H1 (cell line): Measurements from ENCODE around the gene FGD5. TPM values are rescaled to one million over a fixed set of nuclear protein-coding genes. Genes with fewer than 3 reads are reported as not detected.

Experiments used
- CTCF ChIA-PET: fragments of 300-600 bp; sonication (Branson Sonifier 250); formaldehyde crosslinking; loops from one replicate; lab custom pipeline; 2021; ENCODE audit not compliant: partially characterized antibody; lab: Charles Lee
- POLR2A ChIA-PET: fragments of 300-600 bp; sonication (Branson Sonifier 250); formaldehyde crosslinking; loops from one replicate; lab custom pipeline; 2021; ENCODE audit warnings: inconsistent platforms; ENCODE audit not compliant: partially characterized antibody; lab: Charles Lee
- DNase-seq, 2 experiments: peaks; one replicate each; pipeline versions ENCODE4 v3.0.0 to v3.0.0-alpha.2; 2010 to 2022; ENCODE audit warnings: low spot score in 2 of 2, low read depth in 1 of 2, mixed read lengths in 1 of 2
- FAIRE-seq: peaks from 2 replicates; lab custom pipeline; 2011; peaks lifted over from hg19 to GRCh38; lab: Jason Lieb, UNC
- H2AFZ ChIP-seq: 2 replicates; pipeline ENCODE4 v1.8.1; 2012; ENCODE audit warnings: low read length, inconsistent platforms
- H2AK5ac ChIP-seq: 2 replicates; pipeline ENCODE4 v1.6.1; 2013; ENCODE audit warnings: low read depth, low read length
- H2BK120ac ChIP-seq: replicated peaks from 2 replicates; pipeline ENCODE3; 2013; ENCODE audit warnings: low read depth, low read length, inconsistent platforms
- H2BK12ac ChIP-seq: 2 replicates; pipeline ENCODE4 v1.6.1; 2013; ENCODE audit warnings: low read depth, low read length
- H2BK15ac ChIP-seq: 2 replicates; pipeline ENCODE4 v1.6.1; 2013; ENCODE audit warnings: low read length
- H2BK20ac ChIP-seq: 2 replicates; pipeline ENCODE4 v1.6.1; 2013; ENCODE audit warnings: low read length
- H2BK5ac ChIP-seq: 2 replicates; pipeline ENCODE4 v1.6.1; 2013; ENCODE audit warnings: low read depth, low read length
- H3K14ac ChIP-seq: 2 replicates; pipeline ENCODE4 v1.6.1; 2013; ENCODE audit warnings: inconsistent platforms; ENCODE audit not compliant: insufficient read length
- H3K18ac ChIP-seq: 2 replicates; pipeline ENCODE4 v1.6.1; 2013; ENCODE audit warnings: low read length; ENCODE audit errors: extremely low read depth
- H3K23ac ChIP-seq: 2 replicates; pipeline ENCODE4 v1.6.1; 2013; ENCODE audit warnings: inconsistent platforms; ENCODE audit not compliant: insufficient read length
- H3K23me2 ChIP-seq: 2 replicates; pipeline ENCODE4 v1.6.1; 2013; ENCODE audit warnings: low read depth, low read length
- H3K27ac ChIP-seq: 2 replicates; pipeline ENCODE4 v1.6.1; 2011; ENCODE audit warnings: low read depth, low read length, inconsistent platforms
- H3K27me3 ChIP-seq, 4 experiments: replicated peaks in 1 of 4; 1 replicate in 1 of 4; 2 replicates in 3 of 4; pipeline versions ENCODE4 v1.6.1 to v1.8.1; 2011 to 2013; ENCODE audit warnings: low read length in 3 of 4, mild to moderate bottlenecking in 3 of 4, inconsistent platforms in 2 of 4, mixed read lengths in 2 of 4, moderate library complexity in 1 of 4; ENCODE audit not compliant: control insufficient read depth in 3 of 4, insufficient read depth in 3 of 4; ENCODE audit errors: extremely low read depth in 1 of 4
- H3K36me3 ChIP-seq, 4 experiments: 2 replicates each; pipeline versions ENCODE4 v1.6.1 to v1.8.1; 2011 to 2013; ENCODE audit warnings: mild to moderate bottlenecking in 4 of 4, low read length in 3 of 4, moderate library complexity in 2 of 4, control low read depth in 1 of 4, inconsistent platforms in 1 of 4; ENCODE audit not compliant: insufficient read depth in 4 of 4, control insufficient read depth in 2 of 4
- H3K4ac ChIP-seq: replicated peaks from 2 replicates; pipeline ENCODE3; 2013; ENCODE audit warnings: low read length, low read depth, mixed read lengths, inconsistent platforms; ENCODE audit not compliant: insufficient read length
- H3K4me1 ChIP-seq, 4 experiments: replicated peaks in 1 of 4; 1 replicate in 1 of 4; 2 replicates in 3 of 4; pipeline versions ENCODE4 v1.6.1 to v1.8.1; 2011 to 2013; ENCODE audit warnings: low read length in 3 of 4, inconsistent platforms in 2 of 4, mixed read lengths in 1 of 4; ENCODE audit not compliant: insufficient read depth in 4 of 4, control insufficient read depth in 3 of 4
- H3K4me2 ChIP-seq, 2 experiments: 2 replicates each; pipeline versions ENCODE4 v1.6.1 to v1.8.1; 2011 to 2013; ENCODE audit warnings: low read depth in 2 of 2, low read length in 2 of 2, control low read depth in 1 of 2, inconsistent platforms in 1 of 2, mild to moderate bottlenecking in 1 of 2; ENCODE audit not compliant: insufficient read depth in 1 of 2
- H3K4me3 ChIP-seq, 4 experiments: fragments of 200-600, 300-600 bp in 1 of 4; sonication (generic), shearing (Covaris generic), sonication (Bioruptor Twin) in 1 of 4; 2 replicates each; pipeline versions ENCODE4 v1.5.1 to v1.8.1; 2011 to 2016; ENCODE audit warnings: low read length in 4 of 4, low read depth in 3 of 4, control low read depth in 2 of 4, inconsistent platforms in 2 of 4, mild to moderate bottlenecking in 2 of 4, mixed read lengths in 1 of 4, moderate library complexity in 1 of 4; ENCODE audit not compliant: insufficient read depth in 2 of 4; ENCODE audit errors: extremely low read depth in 1 of 4
- H3K56ac ChIP-seq: replicated peaks from 2 replicates; pipeline ENCODE3; 2013; ENCODE audit warnings: low read depth, mild to moderate bottlenecking, mixed read lengths, low read length, inconsistent platforms; ENCODE audit not compliant: insufficient read length
- H3K79me1 ChIP-seq: 2 replicates; pipeline ENCODE4 v1.6.1; 2013; ENCODE audit warnings: low read depth, low read length, control low read depth
- H3K79me2 ChIP-seq, 2 experiments: 2 replicates each; pipeline versions ENCODE4 v1.6.1 to v1.8.1; 2012 to 2013; ENCODE audit warnings: low read length in 2 of 2, mild to moderate bottlenecking in 2 of 2, inconsistent platforms in 1 of 2; ENCODE audit not compliant: insufficient read depth in 2 of 2, control insufficient read depth in 1 of 2
- H3K9ac ChIP-seq, 4 experiments: replicated peaks in 1 of 4; 1 replicate in 1 of 4; 2 replicates in 3 of 4; pipeline versions ENCODE4 v1.6.1 to v1.8.1; 2011 to 2013; ENCODE audit warnings: low read depth in 3 of 4, low read length in 3 of 4, control low read depth in 2 of 4, mild to moderate bottlenecking in 2 of 4, moderate library complexity in 2 of 4, inconsistent platforms in 1 of 4; ENCODE audit errors: extremely low read depth in 1 of 4
- H3K9me3 ChIP-seq, 2 experiments: 2 replicates each; pipeline versions ENCODE4 v1.6.1 to v1.8.1; 2012 to 2013; ENCODE audit warnings: mild to moderate bottlenecking in 2 of 2, moderate library complexity in 2 of 2, control low read depth in 1 of 2, inconsistent platforms in 1 of 2, low read depth in 1 of 2, low read length in 1 of 2, mixed read lengths in 1 of 2; ENCODE audit not compliant: insufficient read depth in 2 of 2
- H4K20me1 ChIP-seq, 2 experiments: replicated peaks in 1 of 2; 2 replicates each; pipeline versions ENCODE3 to v1.8.1; 2011 to 2013; ENCODE audit warnings: inconsistent platforms in 2 of 2, low read length in 2 of 2, mild to moderate bottlenecking in 1 of 2; ENCODE audit not compliant: insufficient read depth in 2 of 2, control insufficient read depth in 1 of 2
- H4K5ac ChIP-seq: 2 replicates; pipeline ENCODE4 v1.6.1; 2013; ENCODE audit warnings: low read length, low read depth, mixed read lengths, inconsistent platforms; ENCODE audit not compliant: insufficient read length
- H4K8ac ChIP-seq: 2 replicates; pipeline ENCODE4 v1.8.0; 2013; ENCODE audit warnings: mild to moderate bottlenecking, moderate library complexity, low read length, inconsistent platforms; ENCODE audit not compliant: insufficient read depth; ENCODE audit errors: extremely low read depth
- H4K91ac ChIP-seq: replicated peaks from 2 replicates; pipeline ENCODE3; 2013; ENCODE audit warnings: low read length, mixed read lengths, inconsistent platforms; ENCODE audit not compliant: insufficient read length
- ATF3 ChIP-seq: IDR thresholded peaks from 2 replicates; pipeline ENCODE4 v1.6.1; 2011; ENCODE audit warnings: low read depth, mild to moderate bottlenecking, low read length; ENCODE audit not compliant: insufficient read depth
- BACH1 ChIP-seq: IDR thresholded peaks from 2 replicates; pipeline ENCODE4 v1.6.1; 2012; ENCODE audit warnings: low read length, improper control_type of control experiment
- BCL11A ChIP-seq, 2 experiments: IDR thresholded peaks; one replicate each; pipeline ENCODE4 v1.6.1; 2011; ENCODE audit warnings: low read depth in 2 of 2, low read length in 2 of 2, mild to moderate bottlenecking in 2 of 2
- EP300 ChIP-seq, 2 experiments: IDR thresholded peaks; 1 replicate in 1 of 2; 2 replicates in 1 of 2; pipeline ENCODE4 v1.6.1; 2011 to 2012; ENCODE audit warnings: low read depth in 2 of 2, low read length in 2 of 2, mild to moderate bottlenecking in 2 of 2, borderline replicate concordance in 1 of 2, inconsistent platforms in 1 of 2, moderate library complexity in 1 of 2
- POLR2AphosphoS5 ChIP-seq: IDR thresholded peaks from 2 replicates; pipeline ENCODE4 v1.6.1; 2011; ENCODE audit warnings: low read depth, low read length
- RBBP5 ChIP-seq: IDR thresholded peaks from 2 replicates; pipeline ENCODE4 v1.7.1; 2012; ENCODE audit warnings: low read depth, mild to moderate bottlenecking, inconsistent platforms, low read length, moderate library complexity, borderline replicate concordance
- SIX5 ChIP-seq: IDR thresholded peaks from 2 replicates; pipeline ENCODE4 v1.6.1; 2011; ENCODE audit warnings: mild to moderate bottlenecking, low read depth, low read length
- TEAD4 ChIP-seq: IDR thresholded peaks from 2 replicates; pipeline ENCODE4 v1.6.1; 2012; ENCODE audit warnings: low read depth, low read length, inconsistent platforms, mixed read lengths
- WGBS, 2 experiments: shearing (Covaris generic) in 1 of 2; methylation state at CpG; one replicate each; pipeline versions ENCODE4 v1.1.6 to v1.1.7; 2013 to 2015; ENCODE audit warnings: low lambda C conversion rate in 2 of 2, mixed read lengths in 2 of 2, inconsistent platforms in 1 of 2, low coverage in 1 of 2, missing lambda C conversion rate in 1 of 2; ENCODE audit not compliant: insufficient replicate concordance in 2 of 2, insufficient coverage in 1 of 2, insufficient read length in 1 of 2; ENCODE audit errors: extremely low coverage in 1 of 2, missing lambda C conversion rate in 1 of 2; 5-methylcytosine and 5-hydroxymethylcytosine counted together
- polyA plus RNA-seq, 7 experiments: library from polyadenylated mRNA; depleted of rRNA in 3 of 7; stranded (reverse) in 5 of 7; unstranded in 2 of 7; fragments of >200 nt in 5 of 7; fragments of 200-250 nt in 2 of 7; gene quantifications; 1 replicate in 5 of 7; 2 replicates in 1 of 7; 4 replicates in 1 of 7; pipeline versions ENCODE4 v1.2.1 to v1.2.3, GENCODE V29; 2011 to 2013; ENCODE audit warnings: missing spikeins in 2 of 7, mixed read lengths in 2 of 7
- total RNA-seq: library from RNA; stranded (reverse); fragmentation: NEBNext Ultra II Directional; extraction: Animal tissue kit (Norgen Biotek cat#: 25700); gene quantifications from 2 replicates; pipeline ENCODE4 v1.2.1, GENCODE V29; 2021

Gene FGD5
- total and polyA plus RNA-seq, 2 of the 8 experiments (the other 6 are each of a cell fraction or from before 2014, with no cell fraction given) = 4.7 to 14.3 TPM

- Histone ChIP-seq H3K14ac (no peak overlapping the region), H2BK12ac (no peak overlapping the region; the same call in 1 of the 2 replicates), H3K23ac (no peak overlapping the region), H2BK120ac (no peak overlapping the region), H3K4me3 (no peak overlapping the region), H3K79me1 (no peaks in the 10 kb centered on the region), H3K27ac (no peak overlapping the region), H3K79me2 (no peaks in the 10 kb centered on the region), H3K18ac (no peak overlapping the region), H4K8ac (no peak overlapping the region), H3K4ac (no peak overlapping the region), H4K5ac (no peak overlapping the region), H2AK5ac (no peak overlapping the region), H2BK20ac (no peak overlapping the region), H4K91ac (no peak overlapping the region), H3K9ac (no peak overlapping the region), H2BK15ac (no peak overlapping the region), H3K56ac (no peak overlapping the region), H3K4me2 (no peak overlapping the region; a peak in 1 of 4 replicates), H3K4me1 (peaks cover 0 to 11% (median 3%) of the 10 kb centered on the region in 4 experiments; a peak in 3 of 7 replicates), H4K20me1 (no peaks in the 10 kb centered on the region), H3K23me2 (peaks cover 19% of the 10 kb centered on the region; the same call in 1 of the 2 replicates), H3K9me3 (no peaks in the 10 kb centered on the region), H2AFZ (no peak overlapping the region), H3K27me3 (peaks cover 7 to 45% (median 37%) of the 10 kb centered on the region in 4 experiments), H2BK5ac (no peak overlapping the region), H3K36me3 (no peaks in the 10 kb centered on the region)
- FAIRE-seq (no peak), DNase-seq (no peak)
- ChIA-PET CTCF (interaction anchor here (1.1 to 1.2 kb wide), 2 partner anchors 16 to 55 kb away, joined by 3 to 4 read pairs; no protein-coding TSS in a partner anchor), POLR2A (interaction anchor here (0.9 kb wide), 1 partner anchor 17 kb away, joined by 3 read pairs; no protein-coding TSS in a partner anchor)
- 88% methylated on average over 5 of the region's 5 CpGs; no CpG with 5 or more reads in 1 of the 2 experiments for WGBS, 2 experiments
- TF ChIP-seq BCL11A (IDR thresholded peaks at IDR 0.05; ENCODE audit: low read depth in 2 of 2, low read length in 2 of 2) = no peak
- no peak for TF ChIP-seq TEAD4
- TF ChIP-seq EP300 (IDR thresholded peaks at IDR 0.05; ENCODE audit: borderline replicate concordance in 1 of 2, low read depth in 2 of 2, low read length in 2 of 2) = no peak
- no peak for TF ChIP-seq BACH1
- TF ChIP-seq RBBP5 = no peak
- TF ChIP-seq POLR2AphosphoS5 = no peak
- TF ChIP-seq SIX5 = no peak
- no peak for TF ChIP-seq ATF3
Measured at GRCh38 chr3:14808502-14809266, 10.1 kb upstream of the FGD5 start.
